Measurements from ENCODE around the gene PPIH. TPM values are rescaled to one million over a fixed set of nuclear protein-coding genes. Genes with fewer than 3 reads are reported as not detected.
A peak's percentile ranks its signal among the peaks of the same experiment; 100 is the strongest.
"Not testable (repeated sequence)": the region's sequence is repeated elsewhere in the genome, so short reads cannot be mapped to it uniquely, and the experiment has no call there.

Gene PPIH
- total and polyA plus RNA-seq, 10 donors, result 34.2 to 72.3 (median 43.3) TPM

DNA sequence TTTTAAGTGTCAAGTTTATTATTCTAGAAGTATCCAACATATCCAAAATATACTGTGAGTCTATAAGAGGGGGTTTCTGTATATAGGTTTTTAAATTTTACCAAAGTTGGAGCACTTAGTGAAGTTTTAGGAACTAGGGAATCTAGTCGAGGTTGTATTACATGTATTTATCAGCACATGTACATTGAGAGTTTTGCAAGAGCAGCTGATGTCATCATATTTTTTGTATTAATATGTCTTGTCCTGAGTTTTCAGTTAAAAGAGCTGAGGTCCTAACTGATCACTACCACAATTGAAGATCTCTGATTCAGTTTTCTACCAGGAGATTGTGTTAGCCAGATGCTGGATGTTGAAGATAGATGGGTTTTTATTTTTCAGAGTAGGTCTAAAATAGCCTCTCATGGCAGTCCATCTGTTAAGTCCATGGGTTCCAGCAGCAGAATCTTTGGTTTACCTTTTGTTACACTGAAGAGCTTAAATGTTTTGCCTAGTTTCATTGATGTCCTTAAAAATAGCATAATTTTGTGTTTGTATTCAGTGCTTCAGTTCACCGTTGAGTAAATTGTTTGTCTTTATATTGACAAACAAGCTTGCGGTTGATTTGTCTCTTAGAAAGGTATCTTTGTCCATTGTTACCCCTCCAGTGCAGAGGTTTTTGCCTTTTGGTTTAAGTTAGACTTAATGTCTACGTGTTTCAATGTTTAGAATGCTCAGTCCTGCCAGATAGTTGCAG, 40.0 kb downstream of the PPIH start:
- Histone ChIP-seq H3K9me3 (no peaks in the 10 kb centered on the region), H3K4me1 (peaks cover 0 to 19% (median 8%) of the 10 kb centered on the region in 6 donors), H3K4me3 (no peak overlapping the region), H3K27ac (no peak overlapping the region), H3K36me3 (peaks cover 7 to 100% (median 82%) of the 10 kb centered on the region in 6 donors), H3K27me3 (replicated peaks in 1 of 7) (no peaks in the 10 kb centered on the region)
- 86 to 93% (median 89%) methylated on average over 4 of the region's 4 CpGs for WGBS, 5 donors
- DNase-seq, result no peak
- TF ChIP-seq POLR2A (IDR thresholded peaks at IDR 0.05) (no peak), POLR2AphosphoS5 (IDR thresholded peaks at IDR 0.05) (no peak)
- TF ChIP-seq, protein P1, sequence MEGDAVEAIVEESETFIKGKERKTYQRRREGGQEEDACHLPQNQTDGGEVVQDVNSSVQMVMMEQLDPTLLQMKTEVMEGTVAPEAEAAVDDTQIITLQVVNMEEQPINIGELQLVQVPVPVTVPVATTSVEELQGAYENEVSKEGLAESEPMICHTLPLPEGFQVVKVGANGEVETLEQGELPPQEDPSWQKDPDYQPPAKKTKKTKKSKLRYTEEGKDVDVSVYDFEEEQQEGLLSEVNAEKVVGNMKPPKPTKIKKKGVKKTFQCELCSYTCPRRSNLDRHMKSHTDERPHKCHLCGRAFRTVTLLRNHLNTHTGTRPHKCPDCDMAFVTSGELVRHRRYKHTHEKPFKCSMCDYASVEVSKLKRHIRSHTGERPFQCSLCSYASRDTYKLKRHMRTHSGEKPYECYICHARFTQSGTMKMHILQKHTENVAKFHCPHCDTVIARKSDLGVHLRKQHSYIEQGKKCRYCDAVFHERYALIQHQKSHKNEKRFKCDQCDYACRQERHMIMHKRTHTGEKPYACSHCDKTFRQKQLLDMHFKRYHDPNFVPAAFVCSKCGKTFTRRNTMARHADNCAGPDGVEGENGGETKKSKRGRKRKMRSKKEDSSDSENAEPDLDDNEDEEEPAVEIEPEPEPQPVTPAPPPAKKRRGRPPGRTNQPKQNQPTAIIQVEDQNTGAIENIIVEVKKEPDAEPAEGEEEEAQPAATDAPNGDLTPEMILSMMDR (IDR thresholded peaks at IDR 0.05 in 8 of 11, conservative IDR thresholded peaks at IDR 0.05 in 3 of 11), result no peak
- intact Hi-C loops (cut with DNase I; ENCODE audit: low total_unique reads), result no loop called here

DNA sequence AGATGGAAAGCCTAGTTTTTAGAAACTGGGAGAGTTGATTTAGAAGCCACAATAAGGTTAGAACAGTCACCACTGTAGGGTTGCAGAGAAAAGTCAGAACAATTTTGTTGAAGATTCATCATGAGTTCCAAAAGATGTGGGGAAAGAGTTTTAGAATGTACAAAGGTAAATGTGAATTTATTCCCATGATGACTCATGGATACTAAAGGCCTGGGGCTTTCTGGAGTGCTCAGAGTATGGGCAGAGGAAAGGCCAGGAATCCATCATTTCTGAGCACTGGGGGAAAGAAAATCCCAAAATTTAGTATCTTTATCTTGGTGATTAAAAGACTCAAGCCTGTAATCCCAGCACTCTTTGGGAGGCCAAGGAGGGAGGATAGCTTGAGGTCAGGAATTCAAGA, 41.8 kb downstream of the PPIH start:
- Histone ChIP-seq H3K27ac (no peak overlapping the region), H3K4me1 (peaks cover 0 to 2% (median 0%) of the 10 kb centered on the region in 6 donors), H3K36me3 (peaks cover 7 to 100% (median 91%) of the 10 kb centered on the region in 6 donors), H3K4me3 (no peak overlapping the region), H3K9me3 (no peaks in the 10 kb centered on the region), H3K27me3 (replicated peaks in 1 of 7) (no peaks in the 10 kb centered on the region)
- TF ChIP-seq POLR2AphosphoS5 (IDR thresholded peaks at IDR 0.05) (no peak), POLR2A (IDR thresholded peaks at IDR 0.05) (no peak)
- TF ChIP-seq, protein P1 (IDR thresholded peaks at IDR 0.05 in 8 of 11, conservative IDR thresholded peaks at IDR 0.05 in 3 of 11), result no peak
- intact Hi-C loops (cut with DNase I; ENCODE audit: low total_unique reads), result no loop called here
- DNase-seq, result no peak

DNA sequence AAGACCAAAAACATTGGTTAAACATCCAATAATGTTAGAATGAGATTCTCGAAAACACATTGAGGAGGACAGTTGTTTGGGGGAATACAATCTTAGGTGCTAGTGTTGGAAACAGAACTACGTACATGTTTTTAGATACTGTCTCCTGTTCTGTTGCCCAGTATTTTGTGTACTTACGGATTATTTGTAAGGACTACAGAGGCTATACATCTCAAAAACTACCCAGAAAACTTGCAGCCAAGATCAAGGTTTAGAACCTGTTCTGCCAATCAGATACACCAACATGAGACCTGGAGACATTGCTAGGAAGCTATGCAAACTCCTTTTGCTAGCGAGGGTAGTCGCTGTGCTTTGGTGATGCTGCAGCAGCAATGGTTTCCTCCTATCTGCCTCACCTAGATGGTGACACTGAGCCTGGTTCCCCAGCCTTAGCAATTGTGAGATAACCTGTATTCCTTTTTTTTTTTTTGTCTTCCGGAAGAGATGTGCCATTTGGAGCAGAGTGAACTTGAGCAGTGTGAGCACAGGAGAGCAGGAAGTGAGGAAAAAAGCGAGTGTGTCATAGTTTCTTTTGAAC, 45.8 kb downstream of the PPIH start:
- Histone ChIP-seq H3K36me3 (peaks cover 0 to 99% (median 78%) of the 10 kb centered on the region in 6 donors), H3K4me1 (no peaks in the 10 kb centered on the region), H3K27me3 (replicated peaks in 1 of 7) (no peaks in the 10 kb centered on the region), H3K4me3 (no peak overlapping the region), H3K9me3 (peaks cover 0 to 13% (median 5%) of the 10 kb centered on the region in 8 donors), H3K27ac (no peak overlapping the region)
- intact Hi-C loops (cut with DNase I; ENCODE audit: low total_unique reads), result no loop called here
- 93 to 97% (median 95%) methylated on average over 7 of the region's 7 CpGs for WGBS, 5 donors
- DNase-seq, result no peak
- TF ChIP-seq POLR2AphosphoS5 (IDR thresholded peaks at IDR 0.05), result peak in 1 of 3 donors; percentile 39
- TF ChIP-seq, protein P1 (IDR thresholded peaks at IDR 0.05 in 8 of 11, conservative IDR thresholded peaks at IDR 0.05 in 3 of 11), result no peak
- no peak for TF ChIP-seq POLR2A (IDR thresholded peaks at IDR 0.05)

DNA sequence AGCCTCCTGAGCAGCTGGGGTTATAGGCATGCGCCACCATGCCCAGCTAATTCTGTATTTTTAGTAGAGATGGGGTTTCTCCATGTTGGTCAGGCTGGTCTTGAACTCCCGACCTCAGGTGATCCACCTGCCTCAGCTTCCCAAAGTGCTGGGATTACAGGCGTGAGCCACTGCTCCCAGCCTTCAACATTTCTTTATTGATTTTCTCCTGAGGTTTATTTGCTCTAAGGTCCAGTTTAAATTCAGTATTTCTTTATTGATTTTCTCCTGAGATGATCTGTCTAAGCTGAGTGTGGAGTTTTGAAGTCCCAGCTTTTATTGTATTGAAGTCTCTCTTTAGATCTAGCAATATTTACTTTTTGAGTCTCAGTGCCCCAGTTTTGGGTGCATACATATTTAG, 54.6 kb downstream of the PPIH start:
- peaks cover 0 to 85% (median 24%) of the 10 kb centered on the region in 6 donors for H3K36me3 ChIP-seq
- DNase-seq; H3K4me1 ChIP-seq; H3K27ac ChIP-seq; H3K4me3 ChIP-seq; H3K27me3 ChIP-seq (replicated peaks in 1 of 7); intact Hi-C loops (cut with DNase I; ENCODE audit: low total_unique reads): not testable (repeated sequence)
- WGBS, 5 donors, result 96 to 100% (median 98%) methylated on average over 3 of the region's 3 CpGs
- peaks cover 7 to 42% (median 30%) of the 10 kb centered on the region in 8 donors for H3K9me3 ChIP-seq

Data from spleen (tissue), 11 donors.